ENCODE measurements around the gene ZNF749. TPM values are rescaled to one million over a fixed set of nuclear protein-coding genes. Genes with fewer than 3 reads are reported as not detected.

Gene ZNF749
- total RNA-seq: 1 to 10 TPM; 2.0 to 8.2 (median 3.7) TPM
- 10 to 100 TPM in 1 of 2 donors, 1 to 10 TPM in 1; 1.2 to 17.4 TPM for polyA plus RNA-seq
- long read RNA-seq, donor 1, partial matches to known transcripts: 0 of 1 reads
- long read RNA-seq, donor 1, other reads (novel, unspliced or antisense): 1 of 1 reads
- long read RNA-seq, donor 2, partial matches to known transcripts: 0 of 8 reads
- long read RNA-seq, donor 2, other reads (novel, unspliced or antisense): 5 of 8 reads
- long read RNA-seq, donor 3, partial matches to known transcripts: 0 of 5 reads
- long read RNA-seq, donor 3, other reads (novel, unspliced or antisense): 2 of 5 reads

GRCh38 chr19:57435062-57435978, at the start of gene ZNF749:
Gene ZNF749, plus strand, starts transcription at chr19:57435325. Its CDS starts 254 bp downstream, at chr19:57435579.
- Histone ChIP-seq H3K27me3 (no peaks in the 10 kb centered on the region), H3K27ac (peak within 1 kb of the TSS in 8 of 12 donors; percentile 29 to 69 (median 50)), H3K9me3 (no peaks in the 10 kb centered on the region), H3K4me1 (peaks cover 0 to 24% (median 15%) of the 10 kb centered on the region in 12 donors), H3K4me3 (peak within 1 kb of the TSS; percentile 43 to 94 (median 88)), H3K36me3 (peaks cover 0 to 8% (median 0%) of the 10 kb centered on the region in 9 donors)
- WGBS, 4 donors: 0 to 1% (median 0%) methylated on average over 48 to 61 of the region's 61 CpGs
- peak in 1 of 2 donors; percentile 40 for TF ChIP-seq POLR2A (IDR thresholded peaks at IDR 0.05)
- no peak for TF ChIP-seq CTCF (IDR thresholded peaks at IDR 0.05)
- ATAC-seq (peak; percentile 99 to 100 (median 100)), DNase-seq (peak; percentile 97 to 99 (median 99))
- intact Hi-C loops (cut with DNase I): loop anchor here in 3 of 10 donors (2.0 to 5.0 kb wide), 3 partner anchors 25 to 333 kb away; partner anchors contain the start of genes ZNF17 (in 1 of the 3) and ZNF772 (in 1 of the 3)

GRCh38 chr19:57389194-57389729, 45.9 kb upstream of the ZNF749 start:
- H3K9me3 ChIP-seq: peaks cover 0 to 2% (median 0%) of the 10 kb centered on the region in 12 donors
- 51 to 56% (median 53%) methylated on average over 11 of the region's 11 CpGs for WGBS, 4 donors
- DNase-seq (no peak), ATAC-seq (no peak)
- TF ChIP-seq CTCF (IDR thresholded peaks at IDR 0.05) (no peak), POLR2A (IDR thresholded peaks at IDR 0.05) (no peak)
- peaks cover 0 to 27% (median 17%) of the 10 kb centered on the region in 12 donors for H3K4me1 ChIP-seq
- intact Hi-C loops (cut with DNase I): loop anchor here in 1 of 10 donors (2.0 kb wide), 1 partner anchor 24 kb away; no protein-coding TSS in a partner anchor
- no peaks in the 10 kb centered on the region for H3K27me3 ChIP-seq
- H3K4me3 ChIP-seq: peak overlapping the region in 11 of 12 donors; percentile 71 to 97 (median 85)
- H3K36me3 ChIP-seq: peaks cover 0 to 15% (median 6%) of the 10 kb centered on the region in 9 donors
- peak overlapping the region; percentile 82 to 98 (median 88) for H3K27ac ChIP-seq

GRCh38 chr19:57389730-57390598, 45.2 kb upstream of the ZNF749 start, which contains the start of gene ZNF548:
Gene ZNF548, plus strand, starts transcription at chr19:57389854. Its CDS starts 246 bp downstream, at chr19:57390100.
- peak; percentile 99 to 100 (median 100) for ATAC-seq
- TF ChIP-seq CTCF (IDR thresholded peaks at IDR 0.05) (peak in 8 of 12 donors; percentile 8 to 49 (median 28)), POLR2A (IDR thresholded peaks at IDR 0.05) (peak; percentile 42 to 52)
- intact Hi-C loops (cut with DNase I): loop anchor here in 3 of 10 donors (2.0 to 5.0 kb wide), 3 partner anchors 25 to 187 kb away; partner anchors contain the start of genes ZNF416 (in 1 of the 3) and ZNF543 (in 1 of the 3)
- peaks cover 0 to 3% (median 0%) of the 10 kb centered on the region in 12 donors for H3K9me3 ChIP-seq
- H3K36me3 ChIP-seq: peaks cover 0 to 20% (median 9%) of the 10 kb centered on the region in 9 donors
- no peaks in the 10 kb centered on the region for H3K27me3 ChIP-seq
- peak within 1 kb of the TSS; percentile 82 to 98 (median 89) for H3K27ac ChIP-seq
- peaks cover 0 to 27% (median 17%) of the 10 kb centered on the region in 12 donors for H3K4me1 ChIP-seq
- WGBS, 4 donors: 0 to 1% (median 0%) methylated on average over 28 to 50 of the region's 50 CpGs
- peak; percentile 96 to 98 (median 97) for DNase-seq
- H3K4me3 ChIP-seq: peak within 1 kb of the TSS; percentile 69 to 97 (median 82)

Measured in heart left ventricle (tissue), 16 donors.